OCI-LY1 (cell line): ENCODE results near the gene GLS.

Source experiments
- H2AFZ ChIP-seq: fragments of 200-600 bp; sonication (generic), shearing (Covaris generic); 2 replicates; pipeline ENCODE4 v1.6.0; 2014; ENCODE audit warnings: antibody characterized with exemption, mild to moderate bottlenecking, low read length
- H3F3A ChIP-seq: fragments of 200-600 bp; sonication (generic), shearing (Covaris generic); 2 replicates; pipeline ENCODE4 v1.6.0; 2014; ENCODE audit warnings: mild to moderate bottlenecking, antibody characterized with exemption, low read length, moderate library complexity; ENCODE audit not compliant: insufficient read depth
- H3K27ac ChIP-seq: fragments of 200-600 bp; sonication (generic); 2 replicates; pipeline ENCODE4 v1.5.1; 2014; ENCODE audit warnings: low read length, mixed run types, mild to moderate bottlenecking, low read depth; ENCODE audit not compliant: poor library complexity, severe bottlenecking
- H3K27me3 ChIP-seq: fragments of 200-600 bp; sonication (generic); 2 replicates; pipeline ENCODE4 v1.6.0; 2014; ENCODE audit warnings: antibody characterized with exemption, mild to moderate bottlenecking, low read length, moderate library complexity; ENCODE audit not compliant: insufficient read depth
- H3K36me3 ChIP-seq: fragments of 200-600 bp; sonication (generic); 2 replicates; pipeline ENCODE4 v1.6.1; 2014; ENCODE audit warnings: mild to moderate bottlenecking, antibody characterized with exemption, low read length, moderate library complexity, mixed read lengths; ENCODE audit not compliant: insufficient read depth
- H3K4me1 ChIP-seq: fragments of 200-600 bp; sonication (generic); 2 replicates; pipeline ENCODE4 v1.5.1; 2014; ENCODE audit warnings: mild to moderate bottlenecking, low read length, moderate library complexity; ENCODE audit not compliant: insufficient read depth, severe bottlenecking
- H3K4me2 ChIP-seq: fragments of 200-600 bp; sonication (generic), shearing (Covaris generic); 2 replicates; pipeline ENCODE4 v1.6.1; 2014; ENCODE audit warnings: low read length
- H3K4me3 ChIP-seq: fragments of 200-600 bp; sonication (generic); 2 replicates; pipeline ENCODE4 v1.5.1; 2014; ENCODE audit warnings: low read length, low read depth, mild to moderate bottlenecking, mixed read lengths; ENCODE audit not compliant: poor library complexity, severe bottlenecking
- H3K79me2 ChIP-seq: fragments of 200-600 bp; shearing (Covaris generic); 2 replicates; pipeline ENCODE4 v1.6.1; 2016; ENCODE audit warnings: mixed run types, low read length, mixed read lengths; ENCODE audit not compliant: insufficient read depth
- H3K9ac ChIP-seq: fragments of 200-600 bp; sonication (generic), shearing (Covaris generic); 2 replicates; pipeline ENCODE4 v1.6.1; 2014; ENCODE audit warnings: mild to moderate bottlenecking, low read length, mixed read lengths
- H3K9me2 ChIP-seq: fragments of 200-600 bp; sonication (generic), shearing (Covaris generic); 2 replicates; pipeline ENCODE4 v1.6.1; 2014; ENCODE audit warnings: low read depth, mild to moderate bottlenecking, low read length, mixed read lengths
- H3K9me3 ChIP-seq: fragments of 200-600 bp; shearing (Covaris generic); 2 replicates; pipeline ENCODE4 v1.6.1; 2014; ENCODE audit warnings: low read length, mixed read lengths
- H4K20me1 ChIP-seq: fragments of 200-600 bp; sonication (generic), shearing (Covaris generic); 2 replicates; pipeline ENCODE4 v1.6.0; 2016; ENCODE audit warnings: mild to moderate bottlenecking, low read length; ENCODE audit not compliant: insufficient read depth
- CTCF ChIP-seq: fragments of 200-600 bp; sonication (generic), shearing (Covaris generic); IDR thresholded peaks from 2 replicates; pipeline ENCODE4 v1.5.1; 2017; ENCODE audit warnings: mild to moderate bottlenecking, antibody characterized with exemption, low read length, moderate library complexity, mixed read lengths
- EZH2 ChIP-seq: fragments of 200-600 bp; sonication (generic), shearing (Covaris generic); IDR thresholded peaks from 2 replicates; pipeline ENCODE4 v1.8.0; 2017; ENCODE audit warnings: borderline replicate concordance, mixed run types, mild to moderate bottlenecking, antibody characterized with exemption, low read length, moderate library complexity, mixed read lengths

The GLS gene

GRCh38 chr2:190927301-190927700 lies 46.7 kb downstream of the GLS start:
- Histone ChIP-seq H3F3A (no peaks in the 10 kb centered on the region; the same call in 1 of the 2 replicates), H3K4me3 (no peak overlapping the region), H3K9me2 (no peaks in the 10 kb centered on the region; the same call in 1 of the 2 replicates), H3K9ac (no peak overlapping the region), H3K27me3 (no peaks in the 10 kb centered on the region), H2AFZ (no peak overlapping the region), H4K20me1 (no peaks in the 10 kb centered on the region), H3K9me3 (no peaks in the 10 kb centered on the region), H3K36me3 (peaks cover 89% of the 10 kb centered on the region), H3K4me2 (no peak overlapping the region), H3K4me1 (no peaks in the 10 kb centered on the region), H3K27ac (no peak overlapping the region), H3K79me2 (no peaks in the 10 kb centered on the region)
- no peak for TF ChIP-seq EZH2
- no peak for TF ChIP-seq CTCF

- H3K4me2 ChIP-seq, result no peak overlapping the region
- H3K36me3 ChIP-seq, result peaks cover 79% of the 10 kb centered on the region
- TF ChIP-seq CTCF (no peak), EZH2 (no peak)
- no peak overlapping the region for H3K9ac ChIP-seq
- H3K9me2 ChIP-seq, result no peaks in the 10 kb centered on the region
- H3K4me3 ChIP-seq, result no peak overlapping the region
- H3K4me1 ChIP-seq, result no peaks in the 10 kb centered on the region
- H3F3A ChIP-seq, result peaks cover 9% of the 10 kb centered on the region; the same call in 1 of the 2 replicates
- no peaks in the 10 kb centered on the region for H3K27me3 ChIP-seq
- no peak overlapping the region for H3K27ac ChIP-seq
- H4K20me1 ChIP-seq, result no peaks in the 10 kb centered on the region
- no peaks in the 10 kb centered on the region for H3K79me2 ChIP-seq
- no peak overlapping the region for H2AFZ ChIP-seq
- no peaks in the 10 kb centered on the region for H3K9me3 ChIP-seq
These were observed 49.3 kb downstream of the GLS start for GRCh38 chr2:190929919-190930318.

- H4K20me1 ChIP-seq, result no peaks in the 10 kb centered on the region
- no peaks in the 10 kb centered on the region for H3K79me2 ChIP-seq
- no peak overlapping the region for H3K27ac ChIP-seq
- no peak overlapping the region for H3K4me3 ChIP-seq
- TF ChIP-seq CTCF (no peak), EZH2 (no peak)
- H3K4me1 ChIP-seq, result no peaks in the 10 kb centered on the region
- no peaks in the 10 kb centered on the region for H3K9me3 ChIP-seq
- peaks cover 9% of the 10 kb centered on the region; the same call in 1 of the 2 replicates for H3F3A ChIP-seq
- H3K36me3 ChIP-seq, result peaks cover 79% of the 10 kb centered on the region
- H3K9ac ChIP-seq, result no peak overlapping the region
- H2AFZ ChIP-seq, result no peak overlapping the region
- no peaks in the 10 kb centered on the region for H3K27me3 ChIP-seq
- H3K4me2 ChIP-seq, result no peak overlapping the region
- H3K9me2 ChIP-seq, result no peaks in the 10 kb centered on the region
These were observed 49.8 kb downstream of the GLS start for GRCh38 chr2:190930411-190930810.
